ENCODE data around the gene CPAMD8.

The CPAMD8 gene

DNA sequence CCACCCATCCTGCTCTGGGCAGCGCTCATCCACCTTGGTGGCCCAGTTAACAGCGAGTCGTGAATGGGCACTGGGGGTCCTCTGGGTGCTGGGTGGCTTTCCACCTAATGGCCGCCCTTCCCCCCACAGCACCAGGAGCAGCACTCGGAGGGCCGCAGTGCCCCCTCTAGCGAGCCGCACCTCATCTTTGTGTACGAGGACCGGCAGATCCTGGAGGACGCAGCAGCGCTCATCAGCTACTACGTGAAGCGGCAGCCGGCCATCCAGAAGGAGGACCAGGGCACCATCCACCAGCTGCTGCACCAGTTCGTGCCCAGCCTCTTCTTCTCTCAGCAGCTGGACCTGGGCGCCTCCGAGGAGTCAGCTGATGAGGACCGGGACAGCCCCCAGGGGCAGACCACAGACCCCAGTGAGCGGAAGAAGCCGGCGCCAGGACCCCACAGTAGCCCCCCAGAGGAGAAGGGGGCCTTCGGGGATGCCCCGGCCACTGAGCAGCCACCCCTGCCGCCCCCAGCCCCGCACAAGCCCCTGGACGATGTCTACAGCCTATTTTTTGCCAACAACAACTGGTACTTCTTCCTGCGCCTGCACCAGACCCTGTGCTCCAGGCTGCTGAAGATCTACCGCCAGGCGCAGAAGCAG, 157.2 kb downstream of the CPAMD8 start:
- no peak overlapping the region for H3K4me3 ChIP-seq (ENCODE audit: low read depth, low read length)
- TF ChIP-seq, protein P1, sequence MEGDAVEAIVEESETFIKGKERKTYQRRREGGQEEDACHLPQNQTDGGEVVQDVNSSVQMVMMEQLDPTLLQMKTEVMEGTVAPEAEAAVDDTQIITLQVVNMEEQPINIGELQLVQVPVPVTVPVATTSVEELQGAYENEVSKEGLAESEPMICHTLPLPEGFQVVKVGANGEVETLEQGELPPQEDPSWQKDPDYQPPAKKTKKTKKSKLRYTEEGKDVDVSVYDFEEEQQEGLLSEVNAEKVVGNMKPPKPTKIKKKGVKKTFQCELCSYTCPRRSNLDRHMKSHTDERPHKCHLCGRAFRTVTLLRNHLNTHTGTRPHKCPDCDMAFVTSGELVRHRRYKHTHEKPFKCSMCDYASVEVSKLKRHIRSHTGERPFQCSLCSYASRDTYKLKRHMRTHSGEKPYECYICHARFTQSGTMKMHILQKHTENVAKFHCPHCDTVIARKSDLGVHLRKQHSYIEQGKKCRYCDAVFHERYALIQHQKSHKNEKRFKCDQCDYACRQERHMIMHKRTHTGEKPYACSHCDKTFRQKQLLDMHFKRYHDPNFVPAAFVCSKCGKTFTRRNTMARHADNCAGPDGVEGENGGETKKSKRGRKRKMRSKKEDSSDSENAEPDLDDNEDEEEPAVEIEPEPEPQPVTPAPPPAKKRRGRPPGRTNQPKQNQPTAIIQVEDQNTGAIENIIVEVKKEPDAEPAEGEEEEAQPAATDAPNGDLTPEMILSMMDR (IDR thresholded peaks at IDR 0.05; ENCODE audit: low read depth, low read length): no peak

DNA sequence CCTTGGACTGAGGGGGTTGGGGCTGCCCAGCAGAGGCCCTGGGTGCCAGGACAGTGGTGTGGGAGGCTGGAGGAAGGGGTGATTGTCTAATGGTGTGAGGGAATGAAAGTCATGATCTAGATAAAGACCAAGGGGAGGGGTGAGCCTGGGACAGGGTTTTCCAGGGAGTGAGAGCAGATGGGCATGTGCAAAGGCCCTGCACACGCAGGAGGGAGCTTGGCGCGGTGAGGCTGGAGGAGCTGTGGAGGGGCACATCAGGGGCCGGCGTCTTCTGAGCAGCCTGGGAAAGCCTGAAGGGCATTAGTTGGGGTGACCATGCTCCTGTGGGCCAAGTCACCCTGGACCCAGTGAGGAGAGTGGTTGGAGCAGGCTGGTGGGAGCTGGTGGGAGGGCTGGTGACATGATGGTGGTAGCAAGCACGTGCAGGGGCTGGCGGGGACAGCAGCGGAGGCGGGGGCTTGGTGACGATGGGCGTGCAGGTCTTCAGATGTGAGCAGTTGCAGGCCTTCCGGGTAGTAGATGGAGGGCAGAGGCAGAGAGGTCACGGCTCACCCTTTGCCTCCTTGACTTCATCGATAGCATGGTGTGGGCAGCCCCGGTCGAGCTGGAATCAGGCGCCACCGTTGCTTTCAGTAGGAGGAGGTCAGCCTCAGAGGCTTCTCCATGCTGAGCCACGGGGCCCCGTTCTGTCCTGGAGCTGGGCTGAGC, 158.0 kb downstream of the CPAMD8 start:
- H3K4me3 ChIP-seq (ENCODE audit: low read depth, low read length): no peak overlapping the region
- TF ChIP-seq, protein P1 (IDR thresholded peaks at IDR 0.05; ENCODE audit: low read depth, low read length): no peak

DNA sequence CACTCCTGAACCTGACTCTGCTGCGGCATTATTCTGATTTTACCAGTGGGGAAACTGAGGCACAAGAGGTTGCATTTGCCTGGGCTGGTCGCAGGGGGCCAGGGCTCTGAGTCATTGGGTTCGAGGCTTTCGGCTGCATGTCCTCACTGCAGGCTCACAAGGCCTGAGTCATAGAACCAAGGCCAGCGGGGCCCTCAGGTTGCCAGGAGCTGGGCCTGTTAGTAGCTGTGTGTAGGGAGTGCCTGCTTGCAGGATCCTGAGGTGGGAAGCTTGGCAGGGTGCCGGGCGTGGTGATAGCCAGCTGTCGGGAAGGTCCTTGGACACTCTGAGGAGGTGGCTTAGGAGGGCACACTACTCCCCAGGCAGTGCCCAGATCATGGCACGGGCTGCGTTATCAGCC, 159.4 kb downstream of the CPAMD8 start:
- no peak overlapping the region for H3K4me3 ChIP-seq (ENCODE audit: low read depth, low read length)
- TF ChIP-seq, protein P1 (IDR thresholded peaks at IDR 0.05; ENCODE audit: low read depth, low read length): no peak

DNA sequence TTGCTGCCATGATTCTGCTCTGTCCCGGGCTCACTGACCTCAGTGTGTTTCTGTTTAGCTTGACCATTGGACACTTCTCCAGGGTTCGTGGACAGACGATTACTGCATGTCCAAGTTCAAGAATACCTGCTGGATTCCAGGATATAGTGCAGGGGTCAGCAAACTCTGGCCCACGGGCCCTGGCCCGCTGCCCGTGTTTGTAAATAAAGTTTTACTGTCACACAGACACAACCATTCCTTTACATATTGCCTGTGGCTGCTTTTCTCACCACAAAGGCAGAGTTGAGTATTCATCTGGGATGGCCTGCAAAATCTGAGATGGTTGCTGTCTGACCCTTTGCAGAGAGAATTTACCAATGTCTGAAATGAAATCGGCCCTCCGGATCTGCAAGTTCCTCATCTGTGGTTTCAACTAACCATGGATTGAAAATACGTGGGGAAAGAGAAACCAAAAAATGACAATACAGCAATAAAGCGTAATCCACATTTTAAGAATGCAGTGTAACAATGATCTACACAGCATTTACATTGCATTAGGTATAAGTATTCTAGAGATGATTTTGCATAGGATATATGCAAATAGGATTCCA, 163.7 kb downstream of the CPAMD8 start:
- H3K4me3 ChIP-seq (ENCODE audit: low read depth, low read length): no peak overlapping the region
- TF ChIP-seq, protein P1 (IDR thresholded peaks at IDR 0.05; ENCODE audit: low read depth, low read length): no peak

DNA sequence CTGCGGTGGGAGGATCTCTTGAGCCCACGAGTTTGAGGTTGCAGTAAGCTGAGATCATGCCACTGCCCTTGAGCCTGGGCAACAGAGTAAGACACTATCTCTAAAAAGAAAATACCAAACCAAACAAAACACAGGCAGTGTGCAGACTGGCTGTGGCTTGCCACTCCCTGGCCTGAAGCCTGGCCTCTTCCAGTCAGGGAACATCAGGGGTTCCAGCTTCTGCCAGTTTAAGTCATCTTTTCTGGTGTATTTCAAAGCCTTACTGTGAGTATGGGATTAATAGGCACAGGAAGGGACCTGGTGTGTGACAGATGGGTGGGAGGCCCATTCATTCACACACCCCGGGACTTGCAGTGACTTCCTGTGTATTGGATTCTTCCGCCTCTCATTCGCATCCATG, 164.8 kb downstream of the CPAMD8 start:
- no peak overlapping the region for H3K4me3 ChIP-seq (ENCODE audit: low read depth, low read length)
- TF ChIP-seq, protein P1 (IDR thresholded peaks at IDR 0.05; ENCODE audit: low read depth, low read length): no peak

DNA sequence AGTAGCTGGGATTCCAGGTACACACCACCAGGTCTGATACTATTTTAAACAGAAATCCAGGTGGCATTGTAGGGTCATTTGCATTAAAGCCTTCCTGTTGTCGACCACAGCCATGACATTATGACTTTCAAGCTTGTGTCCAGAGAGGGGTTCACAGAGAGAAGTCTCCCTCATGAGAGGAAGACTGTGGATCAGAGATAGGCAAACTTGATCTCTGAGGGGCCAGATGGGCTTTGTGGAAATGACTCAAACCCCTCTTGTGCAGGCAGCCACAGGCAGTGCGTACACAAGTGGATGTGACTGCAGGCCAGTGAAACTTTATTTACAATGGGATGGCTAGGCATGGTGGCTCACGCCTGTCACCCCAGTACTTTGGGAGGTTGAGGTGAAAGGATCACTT, 165.6 kb downstream of the CPAMD8 start:
- TF ChIP-seq, protein P1 (IDR thresholded peaks at IDR 0.05; ENCODE audit: low read depth, low read length): no peak
- no peak overlapping the region for H3K4me3 ChIP-seq (ENCODE audit: low read depth, low read length)

DNA sequence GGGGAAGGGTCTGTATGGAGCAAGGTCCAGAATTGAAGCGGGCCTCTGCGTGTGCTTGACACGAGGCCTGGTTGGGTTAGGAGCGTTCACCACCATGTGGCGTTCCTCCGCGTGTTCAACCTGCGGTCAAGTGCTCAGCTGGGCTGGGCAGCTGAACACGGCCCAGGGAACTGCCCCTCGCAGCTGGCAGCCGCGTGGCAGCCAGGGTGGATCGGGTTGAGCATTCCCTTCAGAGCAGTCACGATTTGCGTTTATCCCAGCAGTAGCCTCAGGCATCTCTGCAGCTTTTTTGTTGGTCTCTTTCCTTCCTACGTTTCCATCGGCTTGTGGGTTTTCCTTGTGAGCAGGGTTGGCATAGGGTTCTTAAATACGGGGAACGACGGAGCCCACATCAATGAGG, 166.5 kb downstream of the CPAMD8 start:
- TF ChIP-seq, protein P1 (IDR thresholded peaks at IDR 0.05; ENCODE audit: low read depth, low read length): no peak

More for the DNA sequence above, 166.5 kb downstream of the CPAMD8 start:
- no peak overlapping the region for H3K4me3 ChIP-seq (ENCODE audit: low read depth, low read length)

Data from WI38 (cell line).